Prostate gland (tissue), 2 donors: ENCODE data around the gene ZHX3.

Source experiments
- CTCF ChIP-seq, 4 experiments: fragments of 200-600 bp in 2 of 4; fragments of 450-650 bp in 2 of 4; sonication (generic) in 2 of 4; IDR thresholded peaks; 1 replicate in 3 of 4; 2 replicates in 1 of 4; pipeline ENCODE4 v1.5.1; 2016 to 2019; ENCODE audit warnings: antibody characterized with exemption in 4 of 4, mild to moderate bottlenecking in 2 of 4, moderate library complexity in 2 of 4
- POLR2A ChIP-seq: fragments of 450-650 bp; IDR thresholded peaks from one replicate; pipeline ENCODE4 v1.6.1; 2016; ENCODE audit warnings: antibody characterized with exemption, mild to moderate bottlenecking
- POLR2AphosphoS5 ChIP-seq: sonication (generic); formaldehyde crosslinking; IDR thresholded peaks from one replicate; pipeline ENCODE4 v1.6.1; 2017; ENCODE audit warnings: antibody characterized with exemption

- TF ChIP-seq CTCF (IDR thresholded peaks at IDR 0.05) (no peak), POLR2A (no peak), POLR2AphosphoS5 (no peak)
Observed at GRCh38 chr20:41287327-41287726, 30.2 kb downstream of the ZHX3 start.
